ENCODE results near the gene ADGRV1.
A peak's percentile ranks its signal among the peaks of the same experiment; 100 is the strongest.
"Not testable (repeated sequence)": the region's sequence is repeated elsewhere in the genome, so short reads cannot be mapped to it uniquely, and the experiment has no call there.

Gene ADGRV1

DNA sequence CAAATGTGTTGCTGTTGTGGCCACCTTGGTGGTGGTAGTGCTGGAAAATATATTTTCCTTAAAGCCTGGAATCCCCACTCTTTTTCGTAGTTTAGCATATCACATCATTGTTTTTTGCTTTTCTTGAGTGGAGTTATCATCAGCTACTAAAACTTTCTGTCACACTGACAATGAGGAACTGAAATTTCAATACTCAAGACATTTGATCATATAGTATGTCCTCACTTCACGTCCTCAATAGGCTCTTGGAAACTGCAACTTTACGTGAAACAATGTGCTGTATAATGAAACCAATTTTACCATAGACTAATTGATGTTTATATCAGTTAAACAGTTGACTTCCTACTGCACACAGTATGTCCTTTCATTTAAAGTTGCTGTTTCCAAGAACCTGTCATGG is 265.8 kb downstream of the ADGRV1 start:
- DNase-seq (ENCODE audit: low spot score) = no peak

DNA sequence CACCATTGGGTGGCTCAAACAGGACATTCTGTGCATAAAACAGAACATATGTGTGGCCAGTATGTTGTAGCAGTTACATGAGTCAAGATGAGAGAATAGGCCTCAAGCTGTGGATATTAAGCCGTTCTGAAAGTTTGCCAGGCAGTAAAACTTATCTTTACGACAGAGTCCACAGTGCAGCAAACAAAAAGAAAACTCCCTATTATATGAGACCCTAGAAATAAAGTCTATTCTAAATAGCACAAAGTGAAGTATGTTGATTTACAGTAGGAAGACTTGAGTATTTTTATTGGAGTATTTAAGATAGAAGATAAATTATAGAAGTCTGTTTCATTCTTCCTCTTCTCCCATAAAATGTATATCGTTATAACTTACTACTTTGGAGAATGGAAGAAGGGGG is 271.5 kb downstream of the ADGRV1 start:
- no peak for DNase-seq (ENCODE audit: low spot score)

DNA sequence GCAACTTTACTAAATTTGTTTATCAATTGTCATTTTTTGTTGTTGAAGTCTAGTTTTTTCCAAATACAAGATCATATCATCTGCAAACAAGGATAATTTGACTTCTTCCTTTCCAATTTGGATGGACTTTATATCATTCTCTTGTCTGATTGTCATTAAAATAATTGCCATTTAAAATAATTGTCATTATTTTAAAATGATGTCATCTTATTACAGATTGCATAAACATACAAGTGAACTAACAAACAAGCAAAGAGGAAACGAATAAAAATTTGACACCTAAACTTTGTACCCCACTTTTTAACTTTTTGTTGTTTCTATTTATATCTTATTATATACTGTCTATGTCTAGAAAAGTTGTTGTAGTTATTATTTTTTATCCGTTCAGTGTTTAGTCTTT is 275.2 kb downstream of the ADGRV1 start:
- DNase-seq (ENCODE audit: low spot score) = no peak

DNA sequence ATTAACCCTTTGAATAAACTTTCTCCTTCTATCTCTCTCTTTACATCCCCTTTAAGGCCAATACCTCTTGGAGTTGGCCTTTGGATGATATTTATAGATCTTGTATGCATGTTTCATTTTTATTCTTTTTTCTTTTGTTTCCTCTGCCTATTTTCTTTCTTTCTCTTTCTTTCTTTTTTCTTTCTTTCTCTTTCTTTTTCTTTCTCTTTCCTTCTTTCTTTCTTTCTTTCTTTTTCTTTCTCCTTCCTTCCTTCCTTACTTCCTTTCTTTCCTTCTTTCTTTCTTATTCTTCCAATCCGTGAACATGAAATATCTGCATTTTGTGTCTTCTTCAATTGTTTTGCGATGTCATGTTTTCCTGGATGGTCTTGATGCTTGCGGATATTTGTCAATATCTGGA is 276.1 kb downstream of the ADGRV1 start:
- no peak for DNase-seq (ENCODE audit: low spot score)

- no peak for DNase-seq (ENCODE audit: low spot score)
Measured at GRCh38 chr5:90843443-90843842, 284.8 kb downstream of the ADGRV1 start.

DNA sequence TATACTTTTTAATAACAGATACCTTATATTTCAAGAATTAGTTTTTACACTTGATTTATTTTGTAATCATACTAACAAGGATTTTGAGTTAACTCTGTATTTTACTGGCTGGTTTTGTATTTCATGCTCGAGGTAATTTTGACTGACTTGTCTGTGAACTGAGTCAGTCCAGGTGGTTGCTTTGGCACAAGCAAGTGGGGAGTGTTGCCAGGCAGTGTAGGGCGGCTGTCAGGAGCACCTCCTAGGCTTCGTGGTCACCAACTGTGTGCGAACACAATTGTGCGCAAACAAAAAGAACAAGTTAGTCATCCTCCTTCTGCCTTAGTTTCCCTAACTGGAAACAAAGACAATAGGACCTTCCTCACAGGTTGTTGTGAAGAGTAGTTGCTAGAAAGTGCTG is 286.3 kb downstream of the ADGRV1 start:
- DNase-seq (ENCODE audit: low spot score) = no peak

- no peak for DNase-seq (ENCODE audit: low spot score)
Measured at GRCh38 chr5:90845723-90846554, 287.3 kb downstream of the ADGRV1 start.

- not testable (repeated sequence) for DNase-seq (ENCODE audit: low spot score)
Measured at GRCh38 chr5:90847606-90848005, 289.0 kb downstream of the ADGRV1 start.

DNA sequence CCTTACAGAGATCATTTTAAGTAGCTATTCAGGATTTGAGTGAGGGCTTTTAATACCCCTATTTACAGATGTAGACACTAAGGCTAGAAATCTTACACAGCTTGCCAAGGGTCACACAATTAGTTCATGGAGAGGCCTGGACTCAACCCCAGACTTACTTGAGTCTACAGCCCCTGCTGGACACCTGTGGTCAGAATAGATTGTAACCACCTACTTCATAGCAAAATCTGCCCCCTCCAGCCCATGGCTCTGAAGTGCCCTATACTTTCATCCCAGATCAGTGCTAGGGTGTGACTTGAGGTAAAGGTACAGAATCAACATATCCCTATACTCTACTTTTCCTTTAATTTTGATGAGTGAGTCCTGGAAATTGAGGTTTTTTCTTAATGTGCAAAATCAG is 291.3 kb downstream of the ADGRV1 start:
- DNase-seq (ENCODE audit: low spot score) = no peak

DNA sequence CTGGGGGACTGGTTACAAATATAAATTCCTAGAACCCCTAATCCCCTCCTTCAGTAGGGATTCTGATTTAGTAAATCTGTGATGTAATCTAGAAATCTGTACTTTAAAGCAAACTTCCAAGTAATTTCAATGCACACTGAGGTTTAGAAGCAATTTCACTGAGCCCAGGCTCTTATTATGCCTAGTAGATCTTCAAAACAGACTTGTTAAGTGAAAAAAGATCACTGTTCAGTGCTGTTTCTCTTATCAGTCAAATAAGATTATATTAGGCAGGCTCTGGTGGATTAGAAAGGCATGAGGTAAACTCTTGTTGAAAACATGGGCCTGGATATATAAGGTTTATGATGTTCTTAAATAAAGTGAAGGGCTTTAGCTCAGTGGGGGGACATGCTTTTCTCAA is 293.9 kb downstream of the ADGRV1 start:
- no peak for DNase-seq (ENCODE audit: low spot score)

DNA sequence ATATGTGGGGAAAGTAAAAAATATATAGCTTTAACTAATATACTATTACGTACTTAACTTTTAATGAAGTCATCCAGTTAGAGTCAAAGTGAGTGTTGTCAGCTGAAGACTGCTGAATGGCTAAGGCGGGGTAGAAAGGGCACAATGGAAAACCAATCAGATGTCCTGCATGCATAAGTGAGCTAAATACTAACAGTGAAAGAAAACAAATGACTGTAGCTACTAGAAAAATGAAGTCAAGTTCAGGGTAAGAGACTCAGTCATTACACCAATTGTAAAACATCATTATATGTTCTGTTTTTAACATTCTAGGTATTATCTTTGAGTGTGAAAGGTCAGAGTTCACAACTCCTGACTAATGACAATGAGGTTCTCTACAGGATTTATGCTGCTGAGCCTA is 295.2 kb downstream of the ADGRV1 start:
- no peak for DNase-seq (ENCODE audit: low spot score)

- DNase-seq (ENCODE audit: low spot score) = no peak
Measured at GRCh38 chr5:90854169-90854568, 295.6 kb downstream of the ADGRV1 start.

GRCh38 chr5:90855296-90856010 is 296.9 kb downstream of the ADGRV1 start:
- DNase-seq (ENCODE audit: low spot score) = no peak

DNA sequence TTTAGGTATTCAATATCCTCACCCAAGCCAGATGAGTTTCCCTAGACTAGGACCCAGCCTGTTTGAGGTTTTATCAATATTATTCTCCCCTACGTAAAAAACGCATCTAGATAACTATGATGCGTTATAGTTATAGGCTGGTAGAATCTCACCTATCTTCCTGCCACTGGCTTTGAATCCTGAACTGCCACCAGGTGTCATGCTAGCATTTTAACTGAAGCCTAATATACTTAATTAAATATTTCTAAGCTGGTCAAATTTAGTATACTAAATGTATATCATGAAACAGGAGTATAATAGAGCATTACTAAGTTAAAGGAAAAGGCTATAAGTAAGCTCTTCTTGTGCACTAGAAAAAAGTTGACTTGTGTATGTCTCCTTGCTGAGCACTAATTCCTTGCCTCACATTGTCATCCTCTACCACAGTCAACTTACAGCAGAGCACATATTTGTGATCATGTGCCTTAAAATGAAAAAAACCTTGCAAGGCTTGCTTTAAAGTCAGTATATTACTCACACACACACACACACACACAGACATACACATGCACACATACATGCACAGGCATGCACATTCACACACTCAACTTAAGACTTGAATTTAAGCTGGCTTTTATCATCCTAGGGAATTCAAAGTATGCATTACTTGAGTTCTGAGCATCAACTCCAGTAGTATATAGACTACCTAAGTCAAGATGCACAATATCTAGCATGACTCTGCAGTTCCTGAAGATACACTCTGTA is 303.4 kb downstream of the ADGRV1 start:
- no peak for DNase-seq (ENCODE audit: low spot score)

DNA sequence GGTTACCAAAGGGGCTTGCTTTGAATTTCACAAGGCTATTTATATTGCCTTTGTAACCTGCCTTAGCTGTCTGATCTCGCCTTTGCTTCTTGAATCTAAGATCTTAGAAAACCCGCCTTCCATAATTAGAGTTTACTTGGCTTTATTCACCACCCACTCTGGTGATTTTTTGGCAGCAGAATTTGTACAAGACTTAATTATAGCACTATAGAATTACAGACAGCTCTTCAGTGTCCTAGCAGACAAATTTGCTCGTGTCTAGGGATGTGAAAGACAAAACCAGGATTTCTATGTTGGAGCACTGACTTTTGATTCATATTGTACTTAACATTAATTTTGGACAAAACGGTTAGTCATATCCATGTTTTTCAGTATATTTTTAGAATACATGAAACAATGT is 306.6 kb downstream of the ADGRV1 start:
- no peak for DNase-seq (ENCODE audit: low spot score)

DNA sequence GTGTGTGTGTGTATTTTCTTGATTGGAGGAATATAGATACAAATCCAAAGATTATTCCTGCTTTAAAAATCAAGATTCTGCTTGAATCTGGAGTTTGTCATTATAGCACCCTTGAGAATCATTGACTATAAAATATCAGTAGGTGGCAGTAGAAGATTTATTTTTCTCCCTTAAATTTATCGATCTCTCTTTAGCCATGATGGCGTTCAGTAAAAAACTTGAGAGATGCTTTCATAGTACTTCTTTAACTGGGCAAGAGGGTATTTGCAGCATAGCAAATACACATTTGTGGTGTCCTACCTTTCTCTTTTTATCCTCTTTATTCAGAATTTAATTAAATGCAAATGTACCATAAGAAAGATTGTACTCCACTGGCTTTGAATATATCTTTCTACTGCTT is 307.7 kb downstream of the ADGRV1 start:
- peak; percentile 40 for DNase-seq (ENCODE audit: low spot score)

DNA sequence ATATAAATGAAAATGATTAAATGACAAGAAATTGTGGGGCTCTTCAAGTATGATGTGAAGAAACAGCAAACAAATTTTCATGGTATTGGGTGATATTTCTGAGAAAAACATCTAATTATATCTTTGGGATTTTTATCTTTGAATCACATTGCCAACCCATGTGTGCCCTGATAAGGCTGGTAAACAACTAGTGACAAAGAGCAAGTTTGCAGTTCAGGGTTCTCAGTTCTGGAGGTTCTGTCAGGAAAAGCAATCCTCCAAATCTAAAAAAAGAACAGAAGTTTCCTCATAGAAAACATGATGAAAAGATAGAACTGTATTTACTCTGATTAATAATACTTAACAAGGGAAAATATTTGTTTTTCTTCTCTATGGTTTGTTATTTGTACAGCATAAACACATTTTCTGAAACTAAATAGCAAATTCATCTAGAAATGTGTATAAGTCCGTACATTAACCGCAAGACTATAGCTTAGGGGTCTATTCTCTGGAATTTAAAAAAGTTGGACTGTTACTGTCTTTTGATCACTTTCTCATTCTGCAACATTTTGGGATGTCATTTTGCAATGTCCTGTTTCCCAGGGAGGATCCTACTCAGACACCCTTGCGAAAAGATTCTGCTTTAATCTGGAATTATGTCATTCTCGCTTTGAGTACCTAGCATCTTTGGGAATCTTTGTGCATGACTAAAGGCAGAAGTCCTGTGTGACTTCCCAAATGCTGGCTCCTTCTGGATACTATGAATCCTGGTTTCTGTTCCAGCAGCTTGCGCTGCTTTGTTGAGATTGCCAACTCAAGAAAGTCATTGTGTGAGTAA is 308.5 kb downstream of the ADGRV1 start:
- DNase-seq (ENCODE audit: low spot score) = no peak

DNA sequence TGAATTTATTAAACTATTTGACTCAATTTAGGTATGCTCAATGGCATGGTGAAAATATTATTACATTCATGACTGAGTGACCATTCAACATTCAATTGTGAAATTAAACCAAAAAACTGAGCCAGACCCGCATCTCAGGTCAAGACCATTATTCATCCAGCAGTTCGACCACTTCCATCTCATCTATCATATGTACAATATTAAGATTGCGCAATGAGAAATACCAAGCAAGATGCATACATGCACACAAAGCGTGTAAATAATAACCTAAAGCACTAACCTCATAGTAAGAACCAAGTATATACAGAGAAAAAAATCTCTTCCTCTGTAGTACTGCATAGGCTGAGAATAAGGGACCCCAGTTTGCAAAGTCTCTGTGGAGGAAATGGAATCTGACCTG is 310.2 kb downstream of the ADGRV1 start:
- DNase-seq (ENCODE audit: low spot score) = no peak

GRCh38 chr5:90871391-90871991 is 312.9 kb downstream of the ADGRV1 start:
- no peak for DNase-seq (ENCODE audit: low spot score)

GRCh38 chr5:90873033-90873517 is 314.5 kb downstream of the ADGRV1 start:
- no peak for DNase-seq (ENCODE audit: low spot score)

GRCh38 chr5:90874066-90874465 is 315.5 kb downstream of the ADGRV1 start:
- no peak for DNase-seq (ENCODE audit: low spot score)

All from CD4-positive, alpha-beta T cell treated with Interleukin-15 for 4 hours (primary cell).